HEK293 (cell line): ENCODE data around the gene TNRC6A.

Source experiments
- CTCF ChIA-PET: fragments of 350-600 bp; formaldehyde crosslinking; extraction: SDS; loops from one replicate; lab custom pipeline; 2021; ENCODE audit warnings: antibody characterized with exemption; lab: Yijun Ruan, JAX
- POLR2A ChIA-PET: fragments of 300-600 bp; formaldehyde crosslinking; extraction: SDS; loops from one replicate; lab custom pipeline; 2020; ENCODE audit warnings: antibody characterized with exemption, inconsistent platforms; lab: Yijun Ruan, JAX
- H3K27ac ChIP-seq: fragments of 200-500 bp; sonication (Bioruptor generic); 2 replicates; pipeline ENCODE4 v1.5.1; 2014; ENCODE audit warnings: low read depth, low read length, control low read depth, inconsistent platforms; ENCODE audit errors: extremely low read depth
- H3K36me3 ChIP-seq, 2 experiments: fragments of 200-500 bp in 1 of 2; sonication (Bioruptor generic) in 1 of 2; 1 replicate in 1 of 2; 2 replicates in 1 of 2; pipeline ENCODE4 v1.5.1; 2014 to 2017; ENCODE audit warnings: inconsistent platforms in 2 of 2, low read length in 2 of 2; ENCODE audit not compliant: control insufficient read depth in 2 of 2, insufficient read depth in 1 of 2
- H3K4me1 ChIP-seq: fragments of 200-500 bp; sonication (Bioruptor generic); 2 replicates; pipeline ENCODE4 v1.5.1; 2014; ENCODE audit warnings: mild to moderate bottlenecking, low read length, inconsistent platforms; ENCODE audit not compliant: control insufficient read depth, insufficient read depth
- H3K4me3 ChIP-seq: 2 replicates; pipeline ENCODE4 v1.5.1; 2011; ENCODE audit warnings: low read depth, mild to moderate bottlenecking, control low read depth, low read length, moderate library complexity
- H3K9me3 ChIP-seq: fragments of 200-500 bp; sonication (Bioruptor generic); 2 replicates; pipeline ENCODE4 v1.5.1; 2014; ENCODE audit warnings: low read depth, low read length, inconsistent platforms; ENCODE audit not compliant: control insufficient read depth, insufficient read depth
- FEZF1 ChIP-seq: fragments of 450-650 bp; formaldehyde crosslinking; IDR thresholded peaks from 2 replicates; pipeline ENCODE4 v1.5.1; 2016; ENCODE audit warnings: missing biosample characterization, missing genetic modification characterization
- GLI4 ChIP-seq: fragments of 450-650 bp; formaldehyde crosslinking; IDR thresholded peaks from 2 replicates; pipeline ENCODE4 v1.5.1; 2016; ENCODE audit warnings: missing biosample characterization, missing genetic modification characterization
- RBAK ChIP-seq: fragments of 450-650 bp; formaldehyde crosslinking; IDR thresholded peaks from 2 replicates; pipeline ENCODE4 v1.5.1; 2016; ENCODE audit warnings: missing biosample characterization, missing genetic modification characterization
- TRIM28 ChIP-seq: IDR thresholded peaks from 2 replicates; pipeline ENCODE4 v1.6.1; 2011; ENCODE audit warnings: low read length, control low read depth, borderline replicate concordance
- YY1 ChIP-seq: fragments of 450-650 bp; formaldehyde crosslinking; IDR thresholded peaks from 2 replicates; pipeline ENCODE4 v1.5.1; 2018; ENCODE audit warnings: missing biosample characterization, missing genetic modification characterization
- ZNF112 ChIP-seq: fragments of 450-650 bp; formaldehyde crosslinking; IDR thresholded peaks from 2 replicates; pipeline ENCODE4 v1.5.0; 2017; ENCODE audit warnings: missing biosample characterization, missing genetic modification characterization
- ZNF175 ChIP-seq: fragments of 450-650 bp; formaldehyde crosslinking; IDR thresholded peaks from 2 replicates; pipeline ENCODE4 v1.5.1; 2016; ENCODE audit warnings: missing biosample characterization, missing genetic modification characterization
- ZNF2 ChIP-seq: fragments of 450-650 bp; formaldehyde crosslinking; IDR thresholded peaks from 2 replicates; pipeline ENCODE4 v1.5.1; 2016; ENCODE audit warnings: missing biosample characterization, missing genetic modification characterization
- ZNF274 ChIP-seq, 2 experiments: fragments of 200-500 bp in 1 of 2; fragments of 450-650 bp in 1 of 2; sonication (Bioruptor generic) in 1 of 2; formaldehyde crosslinking in 1 of 2; IDR thresholded peaks; 2 replicates each; pipeline versions ENCODE4 v1.5.1 to v1.6.1; 2014 to 2016; ENCODE audit warnings: borderline replicate concordance in 1 of 2, inconsistent platforms in 1 of 2, low read length in 1 of 2, missing biosample characterization in 1 of 2, missing genetic modification characterization in 1 of 2
- ZNF311 ChIP-seq: fragments of 450-650 bp; formaldehyde crosslinking; IDR thresholded peaks from 2 replicates; pipeline ENCODE4 v1.5.1; 2017; ENCODE audit warnings: missing biosample characterization, missing genetic modification characterization, borderline replicate concordance
- ZNF350 ChIP-seq: fragments of 450-650 bp; formaldehyde crosslinking; IDR thresholded peaks from 2 replicates; pipeline ENCODE4 v1.5.0; 2017; ENCODE audit warnings: missing biosample characterization, mild to moderate bottlenecking, missing genetic modification characterization
- ZNF544 ChIP-seq: fragments of 450-650 bp; formaldehyde crosslinking; IDR thresholded peaks from 2 replicates; pipeline ENCODE4 v1.5.0; 2017; ENCODE audit warnings: missing biosample characterization, missing genetic modification characterization
- ZNF548 ChIP-seq: fragments of 450-650 bp; formaldehyde crosslinking; IDR thresholded peaks from 2 replicates; pipeline ENCODE4 v1.5.1; 2016; ENCODE audit warnings: missing biosample characterization, missing genetic modification characterization
- ZNF777 ChIP-seq: fragments of 450-650 bp; formaldehyde crosslinking; IDR thresholded peaks from 2 replicates; pipeline ENCODE4 v1.5.1; 2017; ENCODE audit warnings: missing biosample characterization, missing genetic modification characterization, borderline replicate concordance
- TF ChIP-seq, protein P1 (sequence below): fragments of 450-650 bp; formaldehyde crosslinking; IDR thresholded peaks from 2 replicates; pipeline ENCODE4 v1.5.1; 2016; ENCODE audit warnings: missing biosample characterization, missing genetic modification characterization
- TF ChIP-seq, protein P2 (sequence below): fragments of 450-650 bp; formaldehyde crosslinking; IDR thresholded peaks from 2 replicates; pipeline ENCODE4 v1.5.1; 2017; ENCODE audit warnings: missing biosample characterization, missing genetic modification characterization
- TF ChIP-seq, protein P3 (sequence below): fragments of 450-650 bp; formaldehyde crosslinking; IDR thresholded peaks from 2 replicates; pipeline ENCODE4 v1.5.1; 2016; ENCODE audit warnings: missing biosample characterization, missing genetic modification characterization

Gene TNRC6A

DNA sequence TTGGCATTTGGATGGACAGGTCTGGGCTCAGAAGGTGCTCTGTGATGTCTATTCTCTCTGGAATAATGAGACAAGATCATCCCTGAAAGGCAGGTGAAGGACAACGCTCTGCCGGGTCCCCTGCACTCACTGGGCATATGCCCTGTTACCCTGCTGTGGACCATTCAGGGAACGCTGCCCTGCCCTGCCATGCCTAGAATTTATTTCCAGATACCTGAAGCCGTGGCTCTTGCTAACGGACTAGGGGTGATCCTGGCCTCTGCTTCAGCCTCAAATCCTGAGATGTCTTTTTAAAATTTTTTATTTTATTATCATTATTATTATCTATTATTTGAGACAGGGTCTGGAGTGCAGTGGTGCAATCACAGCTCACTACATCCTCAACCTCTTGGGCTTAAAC lies 120.2 kb downstream of the TNRC6A start:
- no peak overlapping the region for H3K4me3 ChIP-seq
- no peaks in the 10 kb centered on the region for H3K36me3 ChIP-seq
- no peak for TF ChIP-seq ZNF777 (tag by site-specific recombination)
- no peak for TF ChIP-seq YY1 (tag by site-specific recombination)
- no peak for TF ChIP-seq ZNF548 (tag by site-specific recombination)
- TF ChIP-seq, protein P1, sequence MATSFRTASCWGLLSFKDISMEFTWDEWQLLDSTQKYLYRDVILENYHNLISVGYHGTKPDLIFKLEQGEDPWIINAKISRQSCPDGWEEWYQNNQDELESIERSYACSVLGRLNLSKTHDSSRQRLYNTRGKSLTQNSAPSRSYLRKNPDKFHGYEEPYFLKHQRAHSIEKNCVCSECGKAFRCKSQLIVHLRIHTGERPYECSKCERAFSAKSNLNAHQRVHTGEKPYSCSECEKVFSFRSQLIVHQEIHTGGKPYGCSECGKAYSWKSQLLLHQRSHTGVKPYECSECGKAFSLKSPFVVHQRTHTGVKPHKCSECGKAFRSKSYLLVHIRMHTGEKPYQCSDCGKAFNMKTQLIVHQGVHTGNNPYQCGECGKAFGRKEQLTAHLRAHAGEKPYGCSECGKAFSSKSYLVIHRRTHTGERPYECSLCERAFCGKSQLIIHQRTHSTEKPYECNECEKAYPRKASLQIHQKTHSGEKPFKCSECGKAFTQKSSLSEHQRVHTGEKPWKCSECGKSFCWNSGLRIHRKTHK = no peak
- TF ChIP-seq ZNF544 (tag by site-specific recombination) = no peak
- TF ChIP-seq ZNF2 (tag by site-specific recombination) = no peak
- TF ChIP-seq ZNF175 (tag by site-specific recombination) = no peak
- TF ChIP-seq ZNF112 (tag by site-specific recombination) = no peak
- TF ChIP-seq, protein P2, sequence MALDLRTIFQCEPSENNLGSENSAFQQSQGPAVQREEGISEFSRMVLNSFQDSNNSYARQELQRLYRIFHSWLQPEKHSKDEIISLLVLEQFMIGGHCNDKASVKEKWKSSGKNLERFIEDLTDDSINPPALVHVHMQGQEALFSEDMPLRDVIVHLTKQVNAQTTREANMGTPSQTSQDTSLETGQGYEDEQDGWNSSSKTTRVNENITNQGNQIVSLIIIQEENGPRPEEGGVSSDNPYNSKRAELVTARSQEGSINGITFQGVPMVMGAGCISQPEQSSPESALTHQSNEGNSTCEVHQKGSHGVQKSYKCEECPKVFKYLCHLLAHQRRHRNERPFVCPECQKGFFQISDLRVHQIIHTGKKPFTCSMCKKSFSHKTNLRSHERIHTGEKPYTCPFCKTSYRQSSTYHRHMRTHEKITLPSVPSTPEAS (tag by site-specific recombination) = no peak
- TF ChIP-seq ZNF350 (tag by site-specific recombination) = no peak
- no peak for TF ChIP-seq GLI4 (tag by site-specific recombination)
- no peak for TF ChIP-seq FEZF1 (tag by site-specific recombination)
- TF ChIP-seq, all 188 proteins: peak for 0
- ChIA-PET CTCF (interaction anchor here (0.5 kb wide), 1 partner anchor 57 kb away, joined by 3 read pairs; no protein-coding TSS in a partner anchor), POLR2A (no interaction called here)
- Histone ChIP-seq H3K27ac (no peak overlapping the region), H3K4me1 (peaks cover 4% of the 10 kb centered on the region; the same call in 1 of the 2 replicates), H3K9me3 (no peaks in the 10 kb centered on the region)

DNA sequence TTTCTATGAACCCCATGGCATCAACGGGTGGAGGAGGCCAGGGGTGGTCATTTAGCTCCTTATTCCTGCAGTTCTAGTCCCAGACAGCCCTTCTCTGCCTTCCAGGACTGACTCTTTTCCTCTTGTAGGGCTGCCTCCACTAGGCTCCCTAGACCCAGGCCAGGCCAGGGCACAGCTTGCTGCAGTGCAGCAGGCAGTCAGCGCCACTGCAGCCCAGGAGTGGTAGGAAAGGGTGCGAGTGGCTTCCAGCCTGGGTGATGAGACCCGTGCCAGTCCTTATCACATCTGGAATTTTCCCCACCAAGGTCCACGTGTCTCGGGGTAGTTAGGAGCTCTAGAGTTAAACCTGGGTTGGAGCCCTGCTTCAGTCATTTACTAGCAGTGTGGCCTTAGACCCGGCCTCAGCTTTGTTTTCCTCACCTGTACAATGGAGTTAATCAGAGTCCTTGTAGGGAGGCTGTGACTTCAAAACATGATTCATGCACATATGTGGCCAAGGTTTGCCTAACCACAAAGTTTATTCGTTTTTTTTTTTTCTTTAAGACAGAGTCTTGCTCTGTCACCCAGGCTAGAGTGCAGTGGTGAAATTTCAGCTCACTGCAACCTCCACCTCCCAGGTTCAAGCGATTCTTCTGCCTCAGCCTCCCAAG lies 121.0 kb downstream of the TNRC6A start:
- no peak overlapping the region for H3K27ac ChIP-seq
- no peaks in the 10 kb centered on the region for H3K9me3 ChIP-seq
- no peaks in the 10 kb centered on the region for H3K36me3 ChIP-seq
- no peak overlapping the region for H3K4me3 ChIP-seq
- TF ChIP-seq RBAK (tag by site-specific recombination) (no peak), ZNF311 (no peak), ZNF274 (IDR thresholded peaks at IDR 0.05; ENCODE audit: low read length) (no peak), ZNF274 (tag by site-specific recombination; IDR thresholded peaks at IDR 0.05; ENCODE audit: borderline replicate concordance) (no peak), TRIM28 (no peak)
- TF ChIP-seq, protein P3, sequence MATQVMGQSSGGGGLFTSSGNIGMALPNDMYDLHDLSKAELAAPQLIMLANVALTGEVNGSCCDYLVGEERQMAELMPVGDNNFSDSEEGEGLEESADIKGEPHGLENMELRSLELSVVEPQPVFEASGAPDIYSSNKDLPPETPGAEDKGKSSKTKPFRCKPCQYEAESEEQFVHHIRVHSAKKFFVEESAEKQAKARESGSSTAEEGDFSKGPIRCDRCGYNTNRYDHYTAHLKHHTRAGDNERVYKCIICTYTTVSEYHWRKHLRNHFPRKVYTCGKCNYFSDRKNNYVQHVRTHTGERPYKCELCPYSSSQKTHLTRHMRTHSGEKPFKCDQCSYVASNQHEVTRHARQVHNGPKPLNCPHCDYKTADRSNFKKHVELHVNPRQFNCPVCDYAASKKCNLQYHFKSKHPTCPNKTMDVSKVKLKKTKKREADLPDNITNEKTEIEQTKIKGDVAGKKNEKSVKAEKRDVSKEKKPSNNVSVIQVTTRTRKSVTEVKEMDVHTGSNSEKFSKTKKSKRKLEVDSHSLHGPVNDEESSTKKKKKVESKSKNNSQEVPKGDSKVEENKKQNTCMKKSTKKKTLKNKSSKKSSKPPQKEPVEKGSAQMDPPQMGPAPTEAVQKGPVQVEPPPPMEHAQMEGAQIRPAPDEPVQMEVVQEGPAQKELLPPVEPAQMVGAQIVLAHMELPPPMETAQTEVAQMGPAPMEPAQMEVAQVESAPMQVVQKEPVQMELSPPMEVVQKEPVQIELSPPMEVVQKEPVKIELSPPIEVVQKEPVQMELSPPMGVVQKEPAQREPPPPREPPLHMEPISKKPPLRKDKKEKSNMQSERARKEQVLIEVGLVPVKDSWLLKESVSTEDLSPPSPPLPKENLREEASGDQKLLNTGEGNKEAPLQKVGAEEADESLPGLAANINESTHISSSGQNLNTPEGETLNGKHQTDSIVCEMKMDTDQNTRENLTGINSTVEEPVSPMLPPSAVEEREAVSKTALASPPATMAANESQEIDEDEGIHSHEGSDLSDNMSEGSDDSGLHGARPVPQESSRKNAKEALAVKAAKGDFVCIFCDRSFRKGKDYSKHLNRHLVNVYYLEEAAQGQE (tag by site-specific recombination) = no peak
- ChIA-PET POLR2A (no interaction called here), CTCF (interaction anchor here (0.5 kb wide), 1 partner anchor 56 kb away, joined by 3 read pairs; no protein-coding TSS in a partner anchor)
- peaks cover 4% of the 10 kb centered on the region; the same call in 1 of the 2 replicates for H3K4me1 ChIP-seq
